HG02610 (cell line): ENCODE results near the gene RSPRY1.
"Not testable (repeated sequence)": the region's sequence is repeated elsewhere in the genome, so short reads cannot be mapped to it uniquely, and the experiment has no call there.

Experiments used
- ATAC-seq: cut with Tn5 transposase; IDR thresholded peaks from one replicate; pipeline ENCODE4 v1.9.1; 2021; ENCODE audit warnings: mild to moderate bottlenecking, moderate library complexity; ENCODE audit not compliant: unreplicated experiment

The RSPRY1 gene

GRCh38 chr16:57185446-57185944 is 634 bp upstream of the RSPRY1 start:
- peak; percentile 31 for ATAC-seq

GRCh38 chr16:57186872-57187854 is 1.0 kb downstream of the RSPRY1 start:
- ATAC-seq: peak; percentile 31

- not testable (repeated sequence) for ATAC-seq
Measured at GRCh38 chr16:57187902-57188710, 2.0 kb downstream of the RSPRY1 start.

- no peak for ATAC-seq
Measured at GRCh38 chr16:57188711-57189002, 2.5 kb downstream of the RSPRY1 start.

GRCh38 chr16:57189527-57189926 is 3.4 kb downstream of the RSPRY1 start:
- not testable (repeated sequence) for ATAC-seq

- ATAC-seq: no peak
Measured at GRCh38 chr16:57190136-57190535, 4.0 kb downstream of the RSPRY1 start.

- ATAC-seq: no peak
Measured at GRCh38 chr16:57191056-57191571, 5.0 kb downstream of the RSPRY1 start.

- ATAC-seq: no peak
Measured at GRCh38 chr16:57192146-57192545, 6.0 kb downstream of the RSPRY1 start.

GRCh38 chr16:57192720-57193486 is 6.8 kb downstream of the RSPRY1 start:
- ATAC-seq: no peak

GRCh38 chr16:57194512-57194911 is 8.4 kb downstream of the RSPRY1 start:
- no peak for ATAC-seq

GRCh38 chr16:57196286-57196685 is 10.2 kb downstream of the RSPRY1 start:
- no peak for ATAC-seq

- ATAC-seq: no peak
Measured at GRCh38 chr16:57196753-57197152, 10.6 kb downstream of the RSPRY1 start.

- not testable (repeated sequence) for ATAC-seq
Measured at GRCh38 chr16:57200321-57200720, 14.2 kb downstream of the RSPRY1 start.

- ATAC-seq: not testable (repeated sequence)
Measured at GRCh38 chr16:57200926-57201325, 14.8 kb downstream of the RSPRY1 start.

- ATAC-seq: no peak
Measured at GRCh38 chr16:57202095-57202886, 16.2 kb downstream of the RSPRY1 start.

GRCh38 chr16:57203451-57203850 is 17.3 kb downstream of the RSPRY1 start:
- no peak for ATAC-seq

GRCh38 chr16:57204675-57205074 is 18.5 kb downstream of the RSPRY1 start:
- no peak for ATAC-seq

- ATAC-seq: no peak
Measured at GRCh38 chr16:57208926-57209325, 22.8 kb downstream of the RSPRY1 start.

GRCh38 chr16:57209780-57210179 is 23.7 kb downstream of the RSPRY1 start:
- ATAC-seq: no peak

GRCh38 chr16:57213462-57213861 is 27.3 kb downstream of the RSPRY1 start:
- ATAC-seq: no peak
